ENCODE measurements around the gene PDLIM3.
A peak's percentile ranks its signal among the peaks of the same experiment; 100 is the strongest.
"Not testable (repeated sequence)": the region's sequence is repeated elsewhere in the genome, so short reads cannot be mapped to it uniquely, and the experiment has no call there.

Gene PDLIM3

GRCh38 chr4:185570727-185571126, 35.4 kb upstream of the PDLIM3 start:
- Histone ChIP-seq H3K4me1 (ENCODE audit: control insufficient read depth in 5 of 5, insufficient read depth in 5 of 5, low read length in 5 of 5) (peaks cover 7 to 29% (median 22%) of the 10 kb centered on the region in 5 donors), H3K9ac (ENCODE audit: low read length in 5 of 5) (no peak overlapping the region), H3K27ac (ENCODE audit: low read depth, low read length) (no peak overlapping the region), H3K27me3 (ENCODE audit: control insufficient read depth in 5 of 5, insufficient read depth in 4 of 5, low read length in 5 of 5) (no peaks in the 10 kb centered on the region), H3K36me3 (ENCODE audit: control insufficient read depth in 5 of 5, insufficient read depth in 5 of 5, low read length in 5 of 5) (no peaks in the 10 kb centered on the region), H3K4me3 (ENCODE audit: low read depth in 1 of 5, low read length in 5 of 5) (no peak overlapping the region), H3K9me3 (ENCODE audit: control insufficient read depth in 5 of 5, low read length in 5 of 5) (no peaks in the 10 kb centered on the region)

DNA sequence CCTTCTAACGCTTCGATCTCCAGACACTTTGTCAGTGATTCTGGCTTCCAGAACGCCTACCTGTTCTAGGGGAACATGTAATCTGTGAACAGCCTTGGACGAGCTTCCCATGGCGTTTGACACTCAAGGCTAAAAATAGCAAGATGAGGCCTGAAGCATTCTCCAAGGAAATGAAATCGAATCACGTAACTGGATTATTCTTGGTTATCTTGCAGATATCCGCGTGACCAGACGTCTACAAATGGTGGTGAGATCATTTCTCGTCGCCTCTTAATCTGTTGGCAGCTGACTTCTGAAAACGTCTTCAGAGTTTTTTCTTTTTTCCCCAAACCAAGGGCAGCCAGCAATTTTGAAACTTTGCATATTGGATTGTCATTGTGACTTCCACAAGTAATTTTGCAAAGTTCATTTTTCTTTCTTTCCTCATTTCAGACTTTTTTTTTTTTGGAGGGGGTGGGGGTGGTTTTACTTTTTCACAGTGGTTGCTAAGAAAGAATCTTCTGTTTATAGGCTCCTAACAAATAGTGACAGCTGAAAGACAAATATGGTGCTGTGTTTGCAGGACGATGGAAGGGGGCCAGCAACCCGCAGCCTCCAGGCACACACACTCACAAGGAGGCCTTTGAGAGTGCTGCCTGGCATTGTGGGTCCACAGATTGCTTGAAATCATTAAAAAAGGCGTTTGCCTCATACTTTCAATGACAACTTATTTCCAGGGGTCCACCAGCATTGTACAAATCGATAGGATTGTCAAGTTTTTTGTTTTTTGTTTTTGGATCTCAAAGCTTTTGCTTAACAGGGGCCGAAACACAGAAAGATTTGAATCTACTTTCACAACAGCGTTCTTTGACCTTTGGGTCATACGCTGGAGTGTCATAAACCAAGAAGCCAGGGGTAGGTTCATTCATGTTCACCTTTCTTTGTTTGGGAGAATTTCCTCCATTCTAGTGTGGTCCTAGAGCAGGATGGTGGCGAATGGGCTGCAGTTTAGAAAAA, 32.4 kb upstream of the PDLIM3 start:
- Histone ChIP-seq H3K27ac (ENCODE audit: low read depth, low read length) (peak overlapping the region; percentile 88), H3K36me3 (ENCODE audit: control insufficient read depth in 5 of 5, insufficient read depth in 5 of 5, low read length in 5 of 5) (no peaks in the 10 kb centered on the region), H3K9ac (ENCODE audit: low read length in 5 of 5) (peak overlapping the region in 3 of 5 donors; percentile 33 to 59 (median 40)), H3K9me3 (ENCODE audit: control insufficient read depth in 5 of 5, low read length in 5 of 5) (no peaks in the 10 kb centered on the region), H3K4me1 (ENCODE audit: control insufficient read depth in 5 of 5, insufficient read depth in 5 of 5, low read length in 5 of 5) (peaks cover 7 to 24% (median 18%) of the 10 kb centered on the region in 5 donors), H3K27me3 (ENCODE audit: control insufficient read depth in 5 of 5, insufficient read depth in 4 of 5, low read length in 5 of 5) (no peaks in the 10 kb centered on the region), H3K4me3 (ENCODE audit: low read depth in 1 of 5, low read length in 5 of 5) (peak overlapping the region in 2 of 5 donors; percentile 5 to 22)

DNA sequence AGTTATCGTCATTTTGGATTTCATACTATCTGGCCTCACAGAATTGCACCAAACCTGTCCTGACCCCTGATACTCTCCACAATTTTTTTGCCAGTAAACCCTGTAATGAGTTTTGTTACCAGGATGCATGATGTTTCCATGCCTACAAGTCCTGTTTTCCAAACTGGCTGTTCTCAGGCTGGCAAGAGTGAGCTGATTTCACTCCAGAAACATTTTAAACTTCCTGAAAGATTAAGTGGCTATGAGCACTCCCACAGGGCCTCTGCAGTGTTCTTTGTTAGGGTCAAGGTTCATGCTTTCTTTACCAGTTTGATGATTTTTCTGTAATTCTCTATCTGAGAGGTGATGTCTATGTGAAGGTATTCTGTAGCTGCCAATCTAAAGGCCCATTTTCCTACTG, 31.7 kb upstream of the PDLIM3 start:
- Histone ChIP-seq H3K36me3 (ENCODE audit: control insufficient read depth in 5 of 5, insufficient read depth in 5 of 5, low read length in 5 of 5) (no peaks in the 10 kb centered on the region), H3K9ac (ENCODE audit: low read length in 5 of 5) (peak overlapping the region in 3 of 5 donors; percentile 40 to 66 (median 57)), H3K4me3 (ENCODE audit: low read depth in 1 of 5, low read length in 5 of 5) (peak overlapping the region in 1 of 5 donors; percentile 12), H3K27ac (ENCODE audit: low read depth, low read length) (peak overlapping the region; percentile 88), H3K4me1 (ENCODE audit: control insufficient read depth in 5 of 5, insufficient read depth in 5 of 5, low read length in 5 of 5) (peaks cover 7 to 24% (median 18%) of the 10 kb centered on the region in 5 donors), H3K9me3 (ENCODE audit: control insufficient read depth in 5 of 5, low read length in 5 of 5) (no peaks in the 10 kb centered on the region), H3K27me3 (ENCODE audit: control insufficient read depth in 5 of 5, insufficient read depth in 4 of 5, low read length in 5 of 5) (no peaks in the 10 kb centered on the region)

DNA sequence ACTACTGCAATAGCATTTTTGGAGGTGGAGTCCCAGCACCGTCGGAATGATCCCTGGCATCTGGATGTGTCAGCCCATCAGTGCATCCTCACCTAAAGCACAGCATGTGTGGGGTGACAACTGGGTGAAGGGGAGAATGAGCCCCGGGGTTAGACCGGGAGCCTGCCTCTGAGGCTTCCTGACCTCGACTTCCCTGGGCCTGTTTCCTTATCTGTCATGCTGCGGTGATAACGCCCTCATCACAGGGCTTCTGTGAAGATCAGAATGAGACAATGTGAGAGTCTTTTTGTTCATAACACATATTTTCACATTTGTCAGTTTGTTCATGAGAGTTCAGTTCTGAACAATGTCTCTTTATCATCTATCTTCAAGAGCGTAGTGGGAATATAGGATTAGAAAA, 31.1 kb upstream of the PDLIM3 start:
- peak overlapping the region; percentile 88 for H3K27ac ChIP-seq (ENCODE audit: low read depth, low read length)
- no peaks in the 10 kb centered on the region for H3K27me3 ChIP-seq (ENCODE audit: control insufficient read depth in 5 of 5, insufficient read depth in 4 of 5, low read length in 5 of 5)
- no peaks in the 10 kb centered on the region for H3K36me3 ChIP-seq (ENCODE audit: control insufficient read depth in 5 of 5, insufficient read depth in 5 of 5, low read length in 5 of 5)
- peak overlapping the region in 2 of 5 donors; percentile 2 to 66 for H3K9ac ChIP-seq (ENCODE audit: low read length in 5 of 5)
- no peak overlapping the region for H3K4me3 ChIP-seq (ENCODE audit: low read depth in 1 of 5, low read length in 5 of 5)
- peaks cover 7 to 24% (median 18%) of the 10 kb centered on the region in 5 donors for H3K4me1 ChIP-seq (ENCODE audit: control insufficient read depth in 5 of 5, insufficient read depth in 5 of 5, low read length in 5 of 5)
- no peaks in the 10 kb centered on the region for H3K9me3 ChIP-seq (ENCODE audit: control insufficient read depth in 5 of 5, low read length in 5 of 5)

DNA sequence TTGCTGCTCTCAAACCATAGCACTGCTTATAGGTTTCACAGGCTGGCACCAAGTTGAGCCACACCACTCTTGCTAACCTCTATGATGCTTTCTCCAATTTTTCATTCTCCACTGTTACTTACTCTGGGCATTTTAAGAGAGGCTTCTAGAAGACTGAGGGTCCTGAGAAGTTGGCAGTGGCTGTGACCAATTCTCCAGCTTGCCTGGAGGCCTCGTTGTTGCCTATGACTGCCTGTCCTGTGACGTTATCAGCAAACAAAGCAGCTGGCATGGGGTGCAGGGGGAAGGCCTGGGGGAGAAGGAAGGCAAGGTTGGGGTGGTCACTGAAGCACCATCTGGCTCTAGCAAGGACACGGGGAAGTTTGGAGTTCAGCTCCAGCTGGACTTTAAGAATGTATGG, 30.4 kb upstream of the PDLIM3 start:
- no peak overlapping the region for H3K4me3 ChIP-seq (ENCODE audit: low read depth in 1 of 5, low read length in 5 of 5)
- H3K27ac ChIP-seq (ENCODE audit: low read depth, low read length) = no peak overlapping the region

GRCh38 chr4:185564349-185564748, 29.0 kb upstream of the PDLIM3 start:
- Histone ChIP-seq H3K27ac (ENCODE audit: low read depth, low read length) (no peak overlapping the region), H3K4me3 (ENCODE audit: low read depth in 1 of 5, low read length in 5 of 5) (no peak overlapping the region), H3K4me1 (ENCODE audit: control insufficient read depth in 5 of 5, insufficient read depth in 5 of 5, low read length in 5 of 5) (peaks cover 7 to 24% (median 18%) of the 10 kb centered on the region in 5 donors), H3K27me3 (ENCODE audit: control insufficient read depth in 5 of 5, insufficient read depth in 4 of 5, low read length in 5 of 5) (no peaks in the 10 kb centered on the region), H3K36me3 (ENCODE audit: control insufficient read depth in 5 of 5, insufficient read depth in 5 of 5, low read length in 5 of 5) (no peaks in the 10 kb centered on the region), H3K9me3 (ENCODE audit: control insufficient read depth in 5 of 5, low read length in 5 of 5) (no peaks in the 10 kb centered on the region), H3K9ac (ENCODE audit: low read length in 5 of 5) (no peak overlapping the region)

More for the DNA sequence above, 30.4 kb upstream of the PDLIM3 start:
- Histone ChIP-seq H3K4me1 (ENCODE audit: control insufficient read depth in 5 of 5, insufficient read depth in 5 of 5, low read length in 5 of 5) (peaks cover 7 to 24% (median 18%) of the 10 kb centered on the region in 5 donors), H3K36me3 (ENCODE audit: control insufficient read depth in 5 of 5, insufficient read depth in 5 of 5, low read length in 5 of 5) (no peaks in the 10 kb centered on the region), H3K27me3 (ENCODE audit: control insufficient read depth in 5 of 5, insufficient read depth in 4 of 5, low read length in 5 of 5) (no peaks in the 10 kb centered on the region), H3K9ac (ENCODE audit: low read length in 5 of 5) (no peak overlapping the region), H3K9me3 (ENCODE audit: control insufficient read depth in 5 of 5, low read length in 5 of 5) (no peaks in the 10 kb centered on the region)

- no peaks in the 10 kb centered on the region for H3K9me3 ChIP-seq (ENCODE audit: control insufficient read depth in 5 of 5, low read length in 5 of 5)
- H3K4me3 ChIP-seq (ENCODE audit: low read depth in 1 of 5, low read length in 5 of 5) = no peak overlapping the region
- peaks cover 7 to 14% (median 13%) of the 10 kb centered on the region in 5 donors for H3K4me1 ChIP-seq (ENCODE audit: control insufficient read depth in 5 of 5, insufficient read depth in 5 of 5, low read length in 5 of 5)
- H3K36me3 ChIP-seq (ENCODE audit: control insufficient read depth in 5 of 5, insufficient read depth in 5 of 5, low read length in 5 of 5) = no peaks in the 10 kb centered on the region
- H3K27me3 ChIP-seq (ENCODE audit: control insufficient read depth in 5 of 5, insufficient read depth in 4 of 5, low read length in 5 of 5) = no peaks in the 10 kb centered on the region
- H3K27ac ChIP-seq (ENCODE audit: low read depth, low read length) = no peak overlapping the region
- no peak overlapping the region for H3K9ac ChIP-seq (ENCODE audit: low read length in 5 of 5)
These were observed 27.2 kb upstream of the PDLIM3 start for GRCh38 chr4:185562531-185562930.

DNA sequence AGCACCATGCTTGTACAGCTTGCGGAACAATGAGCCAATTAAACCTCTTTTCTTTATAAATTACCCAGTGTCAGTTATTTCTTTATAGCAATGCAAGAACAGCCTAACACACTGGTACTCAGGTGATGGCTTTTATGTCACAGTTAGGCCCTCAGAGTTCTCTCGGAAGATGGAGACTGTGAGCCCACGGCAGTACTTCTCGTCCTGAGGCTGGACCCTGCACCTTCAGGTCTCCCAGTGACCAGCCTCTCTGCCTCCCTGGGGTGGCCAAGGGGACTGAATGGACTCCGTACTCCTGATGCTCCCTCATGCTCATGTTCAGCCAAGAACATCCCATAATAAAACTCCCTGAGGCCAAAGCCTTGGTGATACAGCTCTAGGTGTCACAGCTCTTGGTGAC, 25.0 kb upstream of the PDLIM3 start:
- H3K27ac ChIP-seq (ENCODE audit: low read depth, low read length) = no peak overlapping the region
- H3K9me3 ChIP-seq (ENCODE audit: control insufficient read depth in 5 of 5, low read length in 5 of 5) = no peaks in the 10 kb centered on the region
- no peaks in the 10 kb centered on the region for H3K4me1 ChIP-seq (ENCODE audit: control insufficient read depth in 5 of 5, insufficient read depth in 5 of 5, low read length in 5 of 5)
- H3K36me3 ChIP-seq (ENCODE audit: control insufficient read depth in 5 of 5, insufficient read depth in 5 of 5, low read length in 5 of 5) = no peaks in the 10 kb centered on the region
- H3K4me3 ChIP-seq (ENCODE audit: low read depth in 1 of 5, low read length in 5 of 5) = no peak overlapping the region
- no peak overlapping the region for H3K9ac ChIP-seq (ENCODE audit: low read length in 5 of 5)
- H3K27me3 ChIP-seq (ENCODE audit: control insufficient read depth in 5 of 5, insufficient read depth in 4 of 5, low read length in 5 of 5) = no peaks in the 10 kb centered on the region

DNA sequence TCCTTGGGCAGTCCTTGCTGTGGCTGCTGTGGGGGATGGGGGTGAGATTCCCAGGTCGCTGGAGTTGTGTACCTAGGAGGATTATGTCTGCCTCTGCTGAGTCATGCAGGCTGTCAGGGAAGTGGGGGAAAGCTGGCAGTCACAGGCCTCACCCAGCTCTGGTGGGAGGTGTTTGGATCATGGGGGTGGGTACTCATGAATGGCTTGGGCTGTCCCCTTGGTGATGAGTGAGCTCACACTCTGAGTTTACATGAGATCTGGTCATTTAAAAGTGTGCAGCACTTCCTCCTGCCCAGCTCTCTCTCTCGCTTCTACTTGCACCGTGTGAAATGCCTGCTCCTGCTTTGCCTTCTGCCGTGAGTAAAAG, 24.6 kb upstream of the PDLIM3 start:
- Histone ChIP-seq H3K9ac (ENCODE audit: low read length in 5 of 5) (no peak overlapping the region), H3K27me3 (ENCODE audit: control insufficient read depth in 5 of 5, insufficient read depth in 4 of 5, low read length in 5 of 5) (no peaks in the 10 kb centered on the region), H3K4me3 (ENCODE audit: low read depth in 1 of 5, low read length in 5 of 5) (no peak overlapping the region), H3K9me3 (ENCODE audit: control insufficient read depth in 5 of 5, low read length in 5 of 5) (no peaks in the 10 kb centered on the region), H3K36me3 (ENCODE audit: control insufficient read depth in 5 of 5, insufficient read depth in 5 of 5, low read length in 5 of 5) (no peaks in the 10 kb centered on the region), H3K27ac (ENCODE audit: low read depth, low read length) (no peak overlapping the region), H3K4me1 (ENCODE audit: control insufficient read depth in 5 of 5, insufficient read depth in 5 of 5, low read length in 5 of 5) (no peaks in the 10 kb centered on the region)

DNA sequence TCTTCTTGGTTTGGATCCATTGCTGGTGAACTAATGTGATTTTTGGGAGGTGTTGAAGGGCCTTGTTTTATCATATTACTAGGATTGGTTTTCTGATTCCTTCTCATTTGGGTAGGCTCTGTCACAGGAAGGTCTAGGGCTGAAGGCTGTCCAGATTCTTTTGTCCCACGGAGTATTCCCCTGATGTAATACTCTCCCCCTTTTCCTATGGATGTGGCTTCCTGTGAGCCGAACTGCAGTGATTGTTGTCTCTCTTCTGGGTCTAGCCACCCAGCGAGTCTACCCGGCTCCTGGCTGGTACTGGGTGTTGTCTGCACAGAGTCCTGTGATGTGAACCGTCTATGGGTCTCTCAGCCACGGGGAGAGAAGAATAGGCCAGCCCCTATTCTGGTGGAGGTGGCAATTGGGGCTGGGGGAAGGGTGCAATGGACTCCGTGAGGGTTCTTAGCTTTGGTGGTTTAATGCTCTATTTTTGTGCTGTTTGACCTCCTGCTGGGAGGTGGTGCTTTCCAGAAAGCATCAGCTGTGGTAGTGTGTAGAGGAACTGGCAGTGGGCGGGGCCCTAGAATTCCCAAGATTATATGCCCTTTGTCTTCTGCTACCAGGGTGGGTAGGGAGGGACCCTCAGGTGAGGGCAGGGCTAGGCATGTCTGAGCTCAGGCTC, 24.1 kb upstream of the PDLIM3 start:
- H3K9ac ChIP-seq (ENCODE audit: low read length in 5 of 5); H3K27me3 ChIP-seq (ENCODE audit: control insufficient read depth in 5 of 5, insufficient read depth in 4 of 5, low read length in 5 of 5); H3K4me1 ChIP-seq (ENCODE audit: control insufficient read depth in 5 of 5, insufficient read depth in 5 of 5, low read length in 5 of 5); H3K9me3 ChIP-seq (ENCODE audit: control insufficient read depth in 5 of 5, low read length in 5 of 5); H3K36me3 ChIP-seq (ENCODE audit: control insufficient read depth in 5 of 5, insufficient read depth in 5 of 5, low read length in 5 of 5); H3K4me3 ChIP-seq (ENCODE audit: low read depth in 1 of 5, low read length in 5 of 5); H3K27ac ChIP-seq (ENCODE audit: low read depth, low read length): not testable (repeated sequence)
